Right atrium auricular region (tissue), 2 donors: ENCODE data around the gene ZNF845. TPM values are rescaled to one million over a fixed set of nuclear protein-coding genes. Genes with fewer than 3 reads are reported as not detected.
A peak's percentile ranks its signal among the peaks of the same experiment; 100 is the strongest.
"Not testable (repeated sequence)": the region's sequence is repeated elsewhere in the genome, so short reads cannot be mapped to it uniquely, and the experiment has no call there.

Experiments
- DNase-seq: peaks from one replicate; pipeline ENCODE4 v3.0.0-alpha.2; 2019; ENCODE audit warnings: low spot score
- H3K27ac ChIP-seq, 2 donors: fragments of 200-600 bp; sonication (generic); 1 replicate in 1 of 2; 2 replicates in 1 of 2; pipeline ENCODE4 v1.5.1; 2016 to 2019
- H3K27me3 ChIP-seq, 2 donors: fragments of 200-600 bp; sonication (generic); one replicate each; pipeline versions ENCODE4 v1.5.1 to v1.6.0; 2017 to 2019
- H3K36me3 ChIP-seq: fragments of 200-600 bp; sonication (generic); one replicate; pipeline ENCODE4 v1.5.1; 2016
- H3K4me1 ChIP-seq, 2 donors: fragments of 200-600 bp; sonication (generic); one replicate each; pipeline versions ENCODE4 v1.5.1 to v1.6.0; 2017 to 2019
- H3K4me3 ChIP-seq, 2 donors: fragments of 200-600 bp; sonication (generic); 1 replicate in 1 of 2; 2 replicates in 1 of 2; pipeline ENCODE4 v1.5.1; 2017 to 2019; ENCODE audit warnings: mild to moderate bottlenecking in 1 of 2, moderate library complexity in 1 of 2
- H3K9me3 ChIP-seq, 2 donors: fragments of 200-600 bp; sonication (generic); one replicate each; pipeline ENCODE4 v1.5.1; 2019
- total RNA-seq, 2 donors: library from RNA; depleted of rRNA; stranded (reverse); fragments of >200 nt; gene quantifications; one replicate each; pipeline ENCODE4 v1.1.0, GENCODE V29; 2016
- TF ChIP-seq, protein P1 (sequence below), 2 donors: fragments of 200-600 bp; sonication (generic); IDR thresholded peaks; one replicate each; pipeline ENCODE4 v1.5.1; 2019; ENCODE audit warnings: antibody characterized with exemption in 2 of 2

The ZNF845 gene
- total RNA-seq, 2 donors from 2014 or later: 2.4 to 3.3 TPM

DNA sequence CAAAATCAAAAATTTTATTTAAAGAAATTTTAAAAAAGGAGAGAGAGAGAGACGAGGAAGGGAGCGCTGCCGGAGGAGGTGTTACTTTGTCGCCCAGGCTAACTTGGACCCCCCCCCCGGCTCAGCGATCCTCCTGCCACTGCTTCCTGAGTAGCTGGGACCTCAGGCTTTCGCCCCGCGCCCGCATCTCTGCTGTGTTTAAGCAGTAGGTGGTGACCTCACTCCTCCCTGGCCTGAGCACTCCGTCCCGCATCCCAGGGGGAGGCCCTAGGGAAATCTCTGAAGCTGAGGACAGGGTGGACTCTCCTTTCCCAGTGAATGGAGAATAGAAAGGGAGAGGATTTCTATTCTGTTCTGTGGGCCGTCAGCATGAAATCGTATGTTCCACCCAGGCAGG is 485 bp upstream of the ZNF845 start:
- peak; percentile 68 for DNase-seq

DNA sequence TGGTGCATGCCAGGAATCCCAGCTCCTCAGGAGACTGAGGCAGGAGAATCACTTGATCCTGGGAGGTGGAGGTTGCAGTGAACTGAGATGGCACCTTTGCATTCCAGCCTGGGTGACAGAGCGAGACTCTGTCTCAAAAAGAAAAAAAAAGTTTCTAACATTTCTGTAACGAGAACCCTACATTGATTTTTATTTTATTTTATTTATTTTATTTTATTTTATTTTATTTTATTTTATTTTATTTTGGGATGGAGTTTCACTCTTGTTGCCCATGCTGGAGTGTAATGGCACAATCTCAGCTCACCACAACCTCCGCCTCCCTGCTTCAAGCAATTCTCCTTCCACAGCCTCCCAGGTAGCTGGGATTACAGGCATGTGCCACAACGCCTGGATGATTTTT is 10.9 kb downstream of the ZNF845 start:
- H3K27me3 ChIP-seq, H3K4me1 ChIP-seq, DNase-seq, H3K4me3 ChIP-seq, H3K27ac ChIP-seq: not testable (repeated sequence)
- Histone ChIP-seq H3K36me3 (peaks cover 85% of the 10 kb centered on the region), H3K9me3 (peaks cover 6 to 51% of the 10 kb centered on the region in 2 donors)

More for the DNA sequence above, 485 bp upstream of the ZNF845 start:
- Histone ChIP-seq H3K4me3 (peak overlapping the region; percentile 77), H3K27ac (peak overlapping the region; percentile 63 to 69), H3K4me1 (peaks cover 0 to 7% of the 10 kb centered on the region in 2 donors), H3K27me3 (no peaks in the 10 kb centered on the region), H3K36me3 (no peaks in the 10 kb centered on the region), H3K9me3 (peaks cover 0 to 4% of the 10 kb centered on the region in 2 donors)
- TF ChIP-seq, protein P1, sequence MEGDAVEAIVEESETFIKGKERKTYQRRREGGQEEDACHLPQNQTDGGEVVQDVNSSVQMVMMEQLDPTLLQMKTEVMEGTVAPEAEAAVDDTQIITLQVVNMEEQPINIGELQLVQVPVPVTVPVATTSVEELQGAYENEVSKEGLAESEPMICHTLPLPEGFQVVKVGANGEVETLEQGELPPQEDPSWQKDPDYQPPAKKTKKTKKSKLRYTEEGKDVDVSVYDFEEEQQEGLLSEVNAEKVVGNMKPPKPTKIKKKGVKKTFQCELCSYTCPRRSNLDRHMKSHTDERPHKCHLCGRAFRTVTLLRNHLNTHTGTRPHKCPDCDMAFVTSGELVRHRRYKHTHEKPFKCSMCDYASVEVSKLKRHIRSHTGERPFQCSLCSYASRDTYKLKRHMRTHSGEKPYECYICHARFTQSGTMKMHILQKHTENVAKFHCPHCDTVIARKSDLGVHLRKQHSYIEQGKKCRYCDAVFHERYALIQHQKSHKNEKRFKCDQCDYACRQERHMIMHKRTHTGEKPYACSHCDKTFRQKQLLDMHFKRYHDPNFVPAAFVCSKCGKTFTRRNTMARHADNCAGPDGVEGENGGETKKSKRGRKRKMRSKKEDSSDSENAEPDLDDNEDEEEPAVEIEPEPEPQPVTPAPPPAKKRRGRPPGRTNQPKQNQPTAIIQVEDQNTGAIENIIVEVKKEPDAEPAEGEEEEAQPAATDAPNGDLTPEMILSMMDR (IDR thresholded peaks at IDR 0.05): no peak

DNA sequence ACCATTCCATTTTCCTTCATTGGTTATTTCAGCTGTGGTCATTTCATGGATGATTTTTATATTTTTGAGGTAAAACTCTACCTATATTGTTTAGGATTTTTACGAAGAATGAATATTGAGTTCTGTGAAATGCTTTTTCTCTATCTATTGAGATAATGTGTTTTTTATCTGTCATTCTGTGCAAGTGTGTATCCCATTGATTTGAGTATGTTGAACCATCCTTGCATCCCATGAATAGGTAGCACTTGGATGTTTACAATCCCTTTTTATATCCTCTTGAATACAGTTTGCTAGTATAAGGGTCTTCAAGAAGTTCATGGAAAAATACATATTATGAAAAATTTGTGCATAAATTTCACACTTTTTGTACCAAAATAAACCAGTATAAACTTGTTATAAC is 22.2 kb downstream of the ZNF845 start:
- no peaks in the 10 kb centered on the region for H3K27me3 ChIP-seq
- DNase-seq: no peak
- TF ChIP-seq, protein P1 (IDR thresholded peaks at IDR 0.05): no peak
- no peaks in the 10 kb centered on the region for H3K4me1 ChIP-seq
- H3K4me3 ChIP-seq: no peak overlapping the region
- H3K9me3 ChIP-seq: peaks cover 20 to 75% of the 10 kb centered on the region in 2 donors
- no peak overlapping the region for H3K27ac ChIP-seq
- peaks cover 19% of the 10 kb centered on the region for H3K36me3 ChIP-seq

DNA sequence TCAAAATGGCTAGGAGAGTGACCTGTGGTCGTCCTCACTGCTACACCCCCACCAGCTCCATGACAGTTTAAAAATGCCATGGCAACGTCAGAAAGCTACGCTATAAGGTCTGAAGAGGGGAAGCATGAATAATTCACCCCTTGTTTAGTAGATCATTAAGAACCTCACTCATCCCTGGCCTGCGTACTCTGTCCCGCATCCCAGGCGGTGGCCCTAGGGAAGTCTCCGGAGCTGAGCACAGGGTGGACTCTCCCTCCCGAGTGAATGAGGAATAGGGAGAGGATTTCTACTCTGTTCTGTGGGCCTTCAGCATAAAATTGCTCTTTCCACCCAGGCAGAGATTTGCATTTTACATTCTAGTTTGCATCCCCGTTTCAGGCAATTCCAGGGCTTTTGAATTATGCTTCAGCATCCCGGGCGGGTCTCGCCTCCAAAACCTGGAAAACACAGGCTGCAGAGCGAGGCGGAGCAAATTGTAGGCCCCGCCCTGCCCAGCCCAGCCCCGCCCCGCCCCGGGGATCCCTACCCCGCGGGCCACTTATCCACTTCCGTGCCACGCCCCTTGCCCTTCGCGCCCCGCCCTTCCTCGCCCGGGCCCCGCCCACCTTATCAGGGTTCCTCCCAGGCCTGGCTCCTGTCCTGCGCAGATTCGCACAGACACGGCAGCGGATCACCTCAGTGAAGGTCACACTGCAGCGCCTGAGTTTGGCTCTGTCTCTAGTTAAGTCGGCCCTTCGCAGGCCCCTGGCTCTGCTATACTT is 24.5 kb downstream of the ZNF845 start:
- Histone ChIP-seq H3K4me3 (no peak overlapping the region), H3K9me3 (peaks cover 4 to 53% of the 10 kb centered on the region in 2 donors), H3K27me3 (no peaks in the 10 kb centered on the region), H3K27ac (no peak overlapping the region), H3K4me1 (no peaks in the 10 kb centered on the region), H3K36me3 (no peaks in the 10 kb centered on the region)
- no peak for DNase-seq
- TF ChIP-seq, protein P1 (IDR thresholded peaks at IDR 0.05): no peak

DNA sequence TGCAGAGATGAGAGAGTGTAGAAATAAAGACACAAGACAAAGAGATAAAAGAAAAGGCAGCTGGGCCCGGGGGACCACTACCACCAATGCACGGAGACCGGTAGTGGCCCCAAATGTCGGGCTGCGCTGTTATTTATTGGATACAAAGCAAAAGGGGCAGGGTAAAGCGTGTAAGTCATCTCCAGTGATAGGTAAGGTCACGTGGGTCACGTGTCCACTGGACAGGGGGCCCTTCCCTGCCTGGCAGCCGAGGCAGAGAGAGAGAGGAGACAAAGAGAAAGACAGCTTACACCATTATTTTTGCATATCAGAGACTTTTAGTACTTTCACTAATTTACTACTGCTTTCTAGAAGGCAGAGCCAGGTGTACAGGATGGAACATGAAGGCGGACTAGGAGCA is 26.5 kb downstream of the ZNF845 start:
- H3K27ac ChIP-seq, H3K4me1 ChIP-seq, H3K4me3 ChIP-seq, H3K27me3 ChIP-seq, H3K36me3 ChIP-seq, DNase-seq: not testable (repeated sequence)
- H3K9me3 ChIP-seq: peaks cover 0 to 32% of the 10 kb centered on the region in 2 donors

DNA sequence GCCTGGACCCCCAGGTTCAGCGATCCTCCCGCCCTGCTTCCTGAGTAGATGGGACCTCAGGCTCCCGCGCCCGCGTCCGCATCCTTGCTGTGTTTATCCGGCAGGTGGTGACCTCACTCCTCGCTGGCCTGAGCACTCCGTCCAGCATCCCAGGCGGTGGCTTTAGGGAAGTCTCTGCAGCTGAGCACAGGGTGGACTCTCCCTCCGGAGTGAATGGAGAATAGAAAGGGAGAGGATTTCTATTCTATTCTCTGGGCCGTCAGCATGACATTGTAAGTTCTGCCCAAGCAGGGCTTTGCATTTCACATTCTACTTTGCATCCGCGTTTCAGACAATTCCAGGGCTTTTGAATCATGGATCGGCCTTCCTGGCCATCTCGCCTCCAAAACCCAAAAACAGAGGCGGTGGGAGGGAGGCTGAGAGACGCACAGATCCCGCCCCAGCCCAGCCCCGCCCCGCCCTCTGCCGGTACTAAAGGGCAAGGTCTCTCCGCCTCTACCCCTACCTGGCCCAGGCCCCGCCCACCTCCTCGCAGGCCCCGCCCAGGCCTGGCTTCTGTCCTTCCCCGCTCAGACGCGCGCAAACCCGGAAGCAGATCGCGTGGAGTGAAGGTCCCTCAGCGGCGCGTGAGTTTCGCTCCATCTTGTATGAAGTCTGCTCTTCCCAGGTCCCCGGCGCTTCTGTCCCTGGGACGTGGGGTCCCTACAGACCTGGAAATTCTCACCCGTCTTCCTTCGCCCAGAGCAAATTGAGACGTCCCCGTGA is 31.8 kb downstream of the ZNF845 start, which contains the start of gene ZNF525:
TSS of gene ZNF525 (plus strand) at position 572 of the 765 bp plus-strand sequence. CDS start 6,577 bp downstream, outside the sequence.
- Histone ChIP-seq H3K4me3 (peak within 1 kb of the TSS; percentile 57 to 74), H3K36me3 (no peaks in the 10 kb centered on the region), H3K4me1 (peaks cover 0 to 7% of the 10 kb centered on the region in 2 donors), H3K27me3 (no peaks in the 10 kb centered on the region), H3K9me3 (no peaks in the 10 kb centered on the region), H3K27ac (peak within 1 kb of the TSS; percentile 46 to 70)
- TF ChIP-seq, protein P1 (IDR thresholded peaks at IDR 0.05): peak in 1 of 2 donors; percentile 47
- DNase-seq: peak; percentile 86
